Naive thymus-derived CD4-positive, alpha-beta T cell (primary cell): Measurements from ENCODE around the gene CAPN5. TPM values are rescaled to one million over a fixed set of nuclear protein-coding genes. Genes with fewer than 3 reads are reported as not detected.

ENCODE experiments used
- ATAC-seq: fragments of 150-1000 bp; cut with Tn5 transposase; 2 replicates; pipeline ENCODE4 v1.10.0; 2021; ENCODE audit warnings: mild to moderate bottlenecking, moderate library complexity
- CTCF ChIA-PET: fragments of 350-600 bp; sonication (Branson Sonifier 250); formaldehyde crosslinking; loops from one replicate; lab custom pipeline; 2021; ENCODE audit warnings: antibody characterized with exemption; lab: Charles Lee
- POLR2A ChIA-PET: fragments of 350-600 bp; sonication (Branson Sonifier 250); formaldehyde crosslinking; loops from one replicate; lab custom pipeline; 2021; ENCODE audit warnings: antibody characterized with exemption, inconsistent platforms; lab: Charles Lee
- DNase-seq, 9 donors: peaks; one replicate each; pipeline versions ENCODE4 v3.0.0 to v3.0.0-alpha.2; 2020 to 2022; ENCODE audit warnings: mixed read lengths in 1 of 9
- H3K27ac ChIP-seq: one replicate; pipeline ENCODE4 v1.7.0; 2013; ENCODE audit warnings: mild to moderate bottlenecking, low read depth, low read length, moderate library complexity
- H3K27me3 ChIP-seq, 2 donors: one replicate each; pipeline ENCODE4 v1.7.0; 2013; ENCODE audit warnings: low read length in 2 of 2, mild to moderate bottlenecking in 2 of 2, moderate library complexity in 2 of 2; ENCODE audit not compliant: control insufficient read depth in 2 of 2, insufficient read depth in 2 of 2
- H3K36me3 ChIP-seq, 3 experiments: 1 replicate in 2 of 3; 2 replicates in 1 of 3; pipeline ENCODE4 v1.7.0; 2013; ENCODE audit warnings: low read length in 3 of 3, mild to moderate bottlenecking in 3 of 3, moderate library complexity in 1 of 3; ENCODE audit not compliant: insufficient read depth in 3 of 3, control insufficient read depth in 2 of 3
- H3K4me1 ChIP-seq, 2 donors: one replicate each; pipeline ENCODE4 v1.7.0; 2013; ENCODE audit warnings: low read length in 2 of 2, mild to moderate bottlenecking in 2 of 2, moderate library complexity in 1 of 2; ENCODE audit not compliant: control insufficient read depth in 2 of 2, insufficient read depth in 2 of 2
- H3K4me3 ChIP-seq: 2 replicates; pipeline ENCODE4 v1.7.0; 2013; ENCODE audit warnings: mild to moderate bottlenecking, low read length
- H3K9me3 ChIP-seq, 3 experiments: 1 replicate in 2 of 3; 2 replicates in 1 of 3; pipeline ENCODE4 v1.7.0; 2013; ENCODE audit warnings: low read length in 3 of 3; ENCODE audit not compliant: control insufficient read depth in 2 of 3
- H3K27ac Mint-ChIP-seq, 9 donors: one replicate each; pipeline ENCODE4 v1.8.0; 2020 to 2022; ENCODE audit warnings: mixed read lengths in 9 of 9, mild to moderate bottlenecking in 8 of 9, moderate library complexity in 5 of 9, inconsistent platforms in 2 of 9
- H3K27me3 Mint-ChIP-seq, 5 donors: one replicate each; pipeline ENCODE4 v1.8.0; 2021 to 2022; ENCODE audit warnings: mixed read lengths in 5 of 5, mild to moderate bottlenecking in 1 of 5
- H3K36me3 Mint-ChIP-seq, 5 donors: one replicate each; pipeline ENCODE4 v1.8.0; 2020 to 2022; ENCODE audit warnings: mixed read lengths in 5 of 5, mild to moderate bottlenecking in 3 of 5, inconsistent platforms in 1 of 5
- H3K4me1 Mint-ChIP-seq, 7 donors: one replicate each; pipeline ENCODE4 v1.8.0; 2020 to 2022; ENCODE audit warnings: mixed read lengths in 7 of 7, mild to moderate bottlenecking in 3 of 7, inconsistent platforms in 1 of 7
- H3K4me3 Mint-ChIP-seq, 10 donors: one replicate each; pipeline ENCODE4 v1.8.0; 2020 to 2022; ENCODE audit warnings: mild to moderate bottlenecking in 10 of 10, mixed read lengths in 10 of 10, moderate library complexity in 6 of 10, inconsistent platforms in 2 of 10
- H3K9me3 Mint-ChIP-seq, 11 donors: one replicate each; pipeline ENCODE4 v1.8.0; 2020 to 2022; ENCODE audit warnings: mixed read lengths in 11 of 11, mild to moderate bottlenecking in 4 of 11, inconsistent platforms in 1 of 11, moderate library complexity in 1 of 11
- intact Hi-C, 2 donors: fragments of 100-400 bp; cut with micrococcal nuclease; formaldehyde crosslinking; loops; one replicate each; pipeline ENCODE4 v1.15.1; 2023
- polyA plus RNA-seq, 2 donors: library from polyadenylated mRNA; unstranded; fragments of 300-500 nt; fragmentation: Illumina TruSeq; gene quantifications; one replicate each; pipeline ENCODE4 v1.2.3, GENCODE V29; 2021
- total RNA-seq, 6 experiments: library from RNA in 5 of 6; stranded (reverse) in 5 of 6; gene quantifications; 1 replicate in 5 of 6; 2 replicates in 1 of 6; pipeline ENCODE4 v1.2.3 and lab custom pipeline; 2021 to 2026

The CAPN5 gene
- total and polyA plus RNA-seq, 7 experiments from 2014 or later = 0.94 to 5.8 (median 5.6) TPM

- H3K4me3 ChIP-seq = peak overlapping the region; percentile 40
- DNase-seq (peak in 1 of 9 donors; percentile 9), ATAC-seq (no peak)
- no peaks in the 10 kb centered on the region for H3K27me3 ChIP-seq
- peaks cover 0 to 8% (median 0%) of the 10 kb centered on the region in 5 donors for H3K27me3 Mint-ChIP-seq
- H3K27ac Mint-ChIP-seq = no peak overlapping the region
- peaks cover 3 to 11% of the 10 kb centered on the region in 2 donors for H3K4me1 ChIP-seq
- peaks cover 0 to 15% (median 6%) of the 10 kb centered on the region in 7 donors for H3K4me1 Mint-ChIP-seq
- H3K36me3 Mint-ChIP-seq = peaks cover 0 to 14% (median 0%) of the 10 kb centered on the region in 5 donors
- no peaks in the 10 kb centered on the region for H3K9me3 Mint-ChIP-seq
- peaks cover 0 to 2% (median 0%) of the 10 kb centered on the region in 3 experiments for H3K36me3 ChIP-seq
- intact Hi-C loops = loop anchor here (1.0 to 5.0 kb wide), 3 partner anchors 61 to 490 kb away; no protein-coding TSS in a partner anchor
- H3K27ac ChIP-seq = no peak overlapping the region
- H3K4me3 Mint-ChIP-seq = peak overlapping the region in 7 of 10 donors; percentile 54 to 75 (median 71)
- no peaks in the 10 kb centered on the region for H3K9me3 ChIP-seq
- POLR2A ChIA-PET = interaction anchor here (0.6 kb wide), 1 partner anchor 420 kb away, joined by 3 read pairs; no protein-coding TSS in a partner anchor
- CTCF ChIA-PET = interaction anchor here (0.6 to 2.0 kb wide), 13 partner anchors 10 to 492 kb away, joined by 3 to 16 read pairs (median 3); no protein-coding TSS in a partner anchor
Observed at GRCh38 chr11:77126861-77127234, 60.1 kb downstream of the CAPN5 start.

DNA sequence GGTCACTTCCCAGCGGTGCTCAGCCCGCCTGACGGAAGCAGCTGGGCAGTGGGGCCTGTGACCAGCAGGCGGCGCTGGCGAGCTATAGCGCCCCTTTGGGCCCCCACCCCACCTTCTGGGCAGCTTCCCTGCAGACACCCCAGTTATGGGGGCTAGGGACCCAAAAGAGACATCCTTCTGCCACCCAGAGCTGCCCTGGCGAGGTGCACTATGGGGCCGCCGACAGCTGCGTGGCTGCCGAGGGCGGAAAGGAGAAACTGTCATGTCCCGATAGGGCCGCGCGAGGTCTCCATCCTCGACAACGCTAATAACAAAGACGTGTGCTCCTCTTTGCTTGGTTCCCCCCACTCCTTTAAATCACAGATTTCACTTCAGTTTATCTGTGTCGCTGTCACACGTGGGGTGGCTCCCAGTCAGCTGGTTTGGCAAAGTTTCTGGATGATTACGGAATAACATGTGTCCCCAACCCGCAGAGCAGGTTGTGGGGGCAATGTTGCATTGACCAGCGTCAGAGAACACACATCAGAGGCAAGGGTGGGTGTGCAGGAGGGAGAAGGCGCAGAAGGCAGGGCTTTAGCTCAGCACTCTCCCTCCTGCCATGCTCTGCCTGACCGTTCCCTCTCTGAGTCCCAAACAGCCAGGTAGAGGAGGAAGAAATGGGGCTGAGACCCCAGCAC lies 60.6 kb downstream of the CAPN5 start:
- peak overlapping the region; percentile 40 for H3K4me3 ChIP-seq
- no peaks in the 10 kb centered on the region for H3K36me3 ChIP-seq
- CTCF ChIA-PET = interaction anchor here (0.6 to 2.0 kb wide), 15 partner anchors 9 to 496 kb away, joined by 3 to 16 read pairs (median 3); no protein-coding TSS in a partner anchor
- intact Hi-C loops = loop anchor here (1.0 to 5.0 kb wide), 3 partner anchors 61 to 490 kb away; no protein-coding TSS in a partner anchor
- H3K9me3 ChIP-seq = no peaks in the 10 kb centered on the region
- peaks cover 0 to 15% (median 6%) of the 10 kb centered on the region in 7 donors for H3K4me1 Mint-ChIP-seq
- peak; percentile 25 to 75 (median 59) for DNase-seq
- peaks cover 3 to 11% of the 10 kb centered on the region in 2 donors for H3K4me1 ChIP-seq
- peak overlapping the region in 1 of 9 donors; percentile 88 for H3K27ac Mint-ChIP-seq
- POLR2A ChIA-PET = interaction anchor here (0.6 kb wide), 1 partner anchor 419 kb away, joined by 3 read pairs; no protein-coding TSS in a partner anchor
- peak; percentile 76 for ATAC-seq
- no peaks in the 10 kb centered on the region for H3K9me3 Mint-ChIP-seq
- peak overlapping the region; percentile 54 to 76 (median 69) for H3K4me3 Mint-ChIP-seq
- H3K36me3 Mint-ChIP-seq = peaks cover 0 to 14% (median 0%) of the 10 kb centered on the region in 5 donors
- no peak overlapping the region for H3K27ac ChIP-seq
- H3K27me3 ChIP-seq = no peaks in the 10 kb centered on the region
- H3K27me3 Mint-ChIP-seq = peaks cover 0 to 8% (median 0%) of the 10 kb centered on the region in 5 donors

DNA sequence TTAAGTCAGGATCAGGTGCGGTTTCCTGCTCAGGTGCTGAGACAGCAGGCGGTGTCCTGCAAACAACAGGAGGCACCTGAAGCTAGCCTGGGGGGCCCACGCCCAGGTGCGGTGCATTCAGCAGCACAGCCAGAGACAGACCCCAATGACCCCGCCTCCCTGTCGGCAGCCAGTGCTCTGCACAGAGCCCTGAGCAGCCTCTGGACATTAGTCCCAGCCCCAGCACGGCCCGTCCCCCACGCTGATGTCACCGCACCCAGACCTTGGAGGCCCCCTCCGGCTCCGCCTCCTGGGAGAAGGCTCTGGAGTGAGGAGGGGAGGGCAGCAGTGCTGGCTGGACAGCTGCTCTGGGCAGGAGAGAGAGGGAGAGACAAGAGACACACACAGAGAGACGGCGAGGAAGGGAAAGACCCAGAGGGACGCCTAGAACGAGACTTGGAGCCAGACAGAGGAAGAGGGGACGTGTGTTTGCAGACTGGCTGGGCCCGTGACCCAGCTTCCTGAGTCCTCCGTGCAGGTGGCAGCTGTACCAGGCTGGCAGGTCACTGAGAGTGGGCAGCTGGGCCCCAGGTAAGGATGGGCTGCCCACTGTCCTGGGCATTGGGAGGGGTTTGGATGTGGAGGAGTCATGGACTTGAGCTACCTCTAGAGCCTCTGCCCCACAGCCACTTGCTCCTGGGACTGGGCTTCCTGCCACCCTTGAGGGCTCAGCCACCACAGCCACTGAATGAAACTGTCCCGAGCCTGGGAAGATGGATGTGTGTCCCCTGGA lies 61.3 kb downstream of the CAPN5 start, which contains the start of gene MYO7A:
TSS of gene MYO7A (plus strand) at position 327 of the 772 bp plus-strand sequence. CDS start 2,389 bp downstream, outside the sequence.
- Mint-ChIP-seq H3K36me3 (peaks cover 0 to 13% (median 0%) of the 10 kb centered on the region in 5 donors), H3K9me3 (no peaks in the 10 kb centered on the region), H3K27me3 (peaks cover 0 to 8% (median 0%) of the 10 kb centered on the region in 5 donors), H3K4me3 (peak within 1 kb of the TSS; percentile 54 to 76 (median 69)), H3K27ac (peak within 1 kb of the TSS in 1 of 9 donors; percentile 88), H3K4me1 (peaks cover 0 to 15% (median 6%) of the 10 kb centered on the region in 7 donors)
- DNase-seq (no peak), ATAC-seq (no peak)
- Histone ChIP-seq H3K4me1 (peaks cover 3 to 11% of the 10 kb centered on the region in 2 donors), H3K27ac (no peak within 1 kb of the TSS), H3K4me3 (peak within 1 kb of the TSS; percentile 40), H3K9me3 (no peaks in the 10 kb centered on the region), H3K27me3 (no peaks in the 10 kb centered on the region), H3K36me3 (no peaks in the 10 kb centered on the region)
- intact Hi-C loops = loop anchor here (1.0 to 5.0 kb wide), 3 partner anchors 60 to 489 kb away; no protein-coding TSS in a partner anchor
- POLR2A ChIA-PET = no interaction called here
- CTCF ChIA-PET = interaction anchor here (0.7 to 2.0 kb wide), 6 partner anchors 12 to 496 kb away, joined by 3 to 16 read pairs (median 5); no protein-coding TSS in a partner anchor

- peaks cover 0 to 2% (median 0%) of the 10 kb centered on the region in 5 donors for H3K36me3 Mint-ChIP-seq
- Histone ChIP-seq H3K27ac (no peak overlapping the region), H3K9me3 (no peaks in the 10 kb centered on the region), H3K27me3 (no peaks in the 10 kb centered on the region), H3K4me3 (no peak overlapping the region), H3K36me3 (no peaks in the 10 kb centered on the region), H3K4me1 (peaks cover 3 to 11% of the 10 kb centered on the region in 2 donors)
- CTCF ChIA-PET = interaction anchor here (0.5 to 1.4 kb wide), 2 partner anchors 38 to 413 kb away, joined by 4 to 7 read pairs; no protein-coding TSS in a partner anchor
- ATAC-seq = no peak
- H3K9me3 Mint-ChIP-seq = peaks cover 0 to 2% (median 0%) of the 10 kb centered on the region in 11 donors
- H3K4me1 Mint-ChIP-seq = peaks cover 0 to 15% (median 6%) of the 10 kb centered on the region in 7 donors
- peak overlapping the region in 3 of 10 donors; percentile 24 to 34 (median 31) for H3K4me3 Mint-ChIP-seq
- H3K27ac Mint-ChIP-seq = peak overlapping the region in 1 of 9 donors; percentile 10
- no peak for DNase-seq
- intact Hi-C loops = loop anchor here in 1 of 2 donors (5.0 kb wide), 1 partner anchor 488 kb away; no protein-coding TSS in a partner anchor
- H3K27me3 Mint-ChIP-seq = peaks cover 0 to 8% (median 0%) of the 10 kb centered on the region in 5 donors
- POLR2A ChIA-PET = no interaction called here
Observed at GRCh38 chr11:77129069-77129841, 62.5 kb downstream of the CAPN5 start.

DNA sequence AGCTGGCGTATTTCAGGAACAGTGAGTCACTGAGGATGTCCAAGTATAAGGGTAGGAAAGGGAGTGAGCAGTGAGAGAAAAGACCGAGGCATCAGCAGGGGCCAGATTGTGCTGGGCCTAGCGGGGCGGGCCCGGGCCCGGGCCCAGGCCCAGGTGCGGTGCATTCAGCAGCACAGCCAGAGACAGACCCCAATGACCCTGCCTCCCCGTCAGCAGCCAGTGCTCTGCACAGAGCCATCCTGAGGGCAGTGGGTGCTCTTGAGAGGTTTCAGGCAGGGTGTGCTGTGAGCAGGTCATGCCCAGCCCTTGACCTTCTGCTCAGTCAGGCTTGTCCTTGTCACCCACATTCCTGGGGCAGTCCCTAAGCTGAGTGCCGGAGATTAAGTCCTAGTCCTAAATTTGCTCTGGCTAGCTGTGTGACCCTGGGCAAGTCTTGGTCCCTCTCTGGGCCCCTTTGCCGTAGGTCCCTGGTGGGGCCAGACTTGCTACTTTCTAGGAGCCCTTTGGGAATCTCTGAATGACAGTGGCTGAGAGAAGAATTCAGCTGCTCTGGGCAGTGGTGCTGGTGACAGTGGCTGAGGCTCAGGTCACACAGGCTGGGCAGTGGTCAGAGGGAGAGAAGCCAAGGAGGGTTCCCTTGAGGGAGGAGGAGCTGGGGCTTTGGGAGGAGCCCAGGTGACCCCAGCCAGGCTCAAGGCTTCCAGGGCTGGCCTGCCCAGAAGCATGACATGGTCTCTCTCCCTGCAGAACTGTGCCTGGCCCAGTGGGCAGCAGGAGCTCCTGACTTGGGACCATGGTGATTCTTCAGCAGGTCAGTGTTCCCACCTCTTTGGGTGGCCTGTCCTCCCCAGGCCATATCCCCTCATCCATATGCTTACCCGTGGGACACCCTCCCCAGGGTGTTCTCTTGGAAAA lies 63.3 kb downstream of the CAPN5 start:
- Mint-ChIP-seq H3K27ac (peak overlapping the region in 2 of 9 donors; percentile 10 to 46), H3K27me3 (peaks cover 0 to 8% (median 0%) of the 10 kb centered on the region in 5 donors)

More for the DNA sequence above, 63.3 kb downstream of the CAPN5 start:
- Histone ChIP-seq H3K4me3 (no peak overlapping the region), H3K4me1 (peaks cover 3 to 11% of the 10 kb centered on the region in 2 donors), H3K27ac (no peak overlapping the region), H3K27me3 (no peaks in the 10 kb centered on the region), H3K9me3 (no peaks in the 10 kb centered on the region), H3K36me3 (no peaks in the 10 kb centered on the region)
- CTCF ChIA-PET = interaction anchor here (0.5 kb wide), 1 partner anchor 412 kb away, joined by 4 read pairs; no protein-coding TSS in a partner anchor
- POLR2A ChIA-PET = no interaction called here
- intact Hi-C loops = loop anchor here in 1 of 2 donors (5.0 kb wide), 1 partner anchor 487 kb away; no protein-coding TSS in a partner anchor
- DNase-seq (no peak), ATAC-seq (no peak)
- Mint-ChIP-seq H3K36me3 (no peaks in the 10 kb centered on the region), H3K4me1 (peaks cover 0 to 15% (median 6%) of the 10 kb centered on the region in 7 donors), H3K9me3 (peaks cover 0 to 2% (median 0%) of the 10 kb centered on the region in 11 donors), H3K4me3 (no peak overlapping the region)
